ENCODE data around the gene KRTAP4-9. TPM values are rescaled to one million over a fixed set of nuclear protein-coding genes. Genes with fewer than 3 reads are reported as not detected.

KRTAP4-9 gene
- total RNA-seq, 1 donor from 2014 or later, result not detected

- H3K9me3 Mint-ChIP-seq (ENCODE audit: unreplicated experiment), result peaks cover 8% of the 10 kb centered on the region
- peaks cover 8% of the 10 kb centered on the region for H3K27me3 Mint-ChIP-seq (ENCODE audit: unreplicated experiment)
- no peak for DNase-seq
- TF ChIP-seq, protein P1, sequence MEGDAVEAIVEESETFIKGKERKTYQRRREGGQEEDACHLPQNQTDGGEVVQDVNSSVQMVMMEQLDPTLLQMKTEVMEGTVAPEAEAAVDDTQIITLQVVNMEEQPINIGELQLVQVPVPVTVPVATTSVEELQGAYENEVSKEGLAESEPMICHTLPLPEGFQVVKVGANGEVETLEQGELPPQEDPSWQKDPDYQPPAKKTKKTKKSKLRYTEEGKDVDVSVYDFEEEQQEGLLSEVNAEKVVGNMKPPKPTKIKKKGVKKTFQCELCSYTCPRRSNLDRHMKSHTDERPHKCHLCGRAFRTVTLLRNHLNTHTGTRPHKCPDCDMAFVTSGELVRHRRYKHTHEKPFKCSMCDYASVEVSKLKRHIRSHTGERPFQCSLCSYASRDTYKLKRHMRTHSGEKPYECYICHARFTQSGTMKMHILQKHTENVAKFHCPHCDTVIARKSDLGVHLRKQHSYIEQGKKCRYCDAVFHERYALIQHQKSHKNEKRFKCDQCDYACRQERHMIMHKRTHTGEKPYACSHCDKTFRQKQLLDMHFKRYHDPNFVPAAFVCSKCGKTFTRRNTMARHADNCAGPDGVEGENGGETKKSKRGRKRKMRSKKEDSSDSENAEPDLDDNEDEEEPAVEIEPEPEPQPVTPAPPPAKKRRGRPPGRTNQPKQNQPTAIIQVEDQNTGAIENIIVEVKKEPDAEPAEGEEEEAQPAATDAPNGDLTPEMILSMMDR (IDR thresholded peaks at IDR 0.05; ENCODE audit: partially characterized antibody, unreplicated experiment), result no peak
- no peaks in the 10 kb centered on the region for H3K4me1 Mint-ChIP-seq (ENCODE audit: low read depth, unreplicated experiment)
- no peak overlapping the region for H3K4me3 Mint-ChIP-seq (ENCODE audit: unreplicated experiment)
- peaks cover 4% of the 10 kb centered on the region for H3K36me3 Mint-ChIP-seq (ENCODE audit: unreplicated experiment)
- no peak overlapping the region for H3K27ac Mint-ChIP-seq (ENCODE audit: unreplicated experiment)
These were observed 44.8 kb downstream of the KRTAP4-9 start for GRCh38 chr17:41150026-41150425.

- Mint-ChIP-seq H3K27ac (ENCODE audit: unreplicated experiment) (no peak overlapping the region), H3K36me3 (ENCODE audit: unreplicated experiment) (peaks cover 4% of the 10 kb centered on the region), H3K27me3 (ENCODE audit: unreplicated experiment) (peaks cover 8% of the 10 kb centered on the region), H3K4me1 (ENCODE audit: low read depth, unreplicated experiment) (no peaks in the 10 kb centered on the region), H3K9me3 (ENCODE audit: unreplicated experiment) (peaks cover 8% of the 10 kb centered on the region), H3K4me3 (ENCODE audit: unreplicated experiment) (no peak overlapping the region)
- no peak for DNase-seq
- TF ChIP-seq, protein P1 (IDR thresholded peaks at IDR 0.05; ENCODE audit: partially characterized antibody, unreplicated experiment), result no peak
These were observed 46.3 kb downstream of the KRTAP4-9 start for GRCh38 chr17:41151525-41151924.

DNA sequence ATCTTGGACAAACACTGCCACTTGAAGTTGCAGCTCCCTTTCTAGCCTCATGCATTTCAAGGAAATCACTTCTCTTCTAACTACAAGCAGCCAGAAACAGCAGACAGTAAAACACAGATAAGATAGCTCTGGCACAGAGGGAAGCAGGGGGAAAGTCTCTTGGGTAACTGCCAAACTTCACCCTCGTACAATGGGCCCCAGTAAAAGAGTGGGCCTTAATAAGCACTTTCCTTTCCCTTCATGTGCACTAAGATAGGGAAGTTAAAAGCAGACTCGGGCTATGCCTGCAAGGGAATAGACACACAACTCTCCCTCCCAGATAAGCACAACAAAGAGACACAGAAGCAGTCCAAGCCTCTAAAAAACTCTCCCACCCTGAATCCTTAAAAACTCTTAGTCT lies 48.7 kb downstream of the KRTAP4-9 start:
- H3K4me1 Mint-ChIP-seq (ENCODE audit: low read depth, unreplicated experiment), result no peaks in the 10 kb centered on the region

More for the DNA sequence above, 48.7 kb downstream of the KRTAP4-9 start:
- Mint-ChIP-seq H3K27me3 (ENCODE audit: unreplicated experiment) (peaks cover 8% of the 10 kb centered on the region), H3K4me3 (ENCODE audit: unreplicated experiment) (no peak overlapping the region), H3K27ac (ENCODE audit: unreplicated experiment) (no peak overlapping the region), H3K9me3 (ENCODE audit: unreplicated experiment) (peaks cover 5% of the 10 kb centered on the region), H3K36me3 (ENCODE audit: unreplicated experiment) (peaks cover 4% of the 10 kb centered on the region)
- TF ChIP-seq, protein P1 (IDR thresholded peaks at IDR 0.05; ENCODE audit: partially characterized antibody, unreplicated experiment), result no peak
- no peak for DNase-seq

Other genes starting within 250 kb of the KRTAP4-9 start
- gene KRT12, start 238.2 kb upstream of the KRTAP4-9 start, total RNA-seq (ENCODE audit: unreplicated experiment), result not detected
- not detected for gene KRT20, start 220.1 kb upstream of the KRTAP4-9 start, total RNA-seq (ENCODE audit: unreplicated experiment)
- not detected for gene KRT23, start 167.7 kb upstream of the KRTAP4-9 start, total RNA-seq (ENCODE audit: unreplicated experiment)
- not detected for gene KRT39, start 138.4 kb upstream of the KRTAP4-9 start, total RNA-seq (ENCODE audit: unreplicated experiment)
- not detected for gene KRT40, start 121.1 kb upstream of the KRTAP4-9 start, total RNA-seq (ENCODE audit: unreplicated experiment)
- not detected for gene KRTAP3-3, start 111.2 kb upstream of the KRTAP4-9 start, total RNA-seq (ENCODE audit: unreplicated experiment)
- not detected for gene KRTAP3-2, start 105.5 kb upstream of the KRTAP4-9 start, total RNA-seq (ENCODE audit: unreplicated experiment)
- gene KRTAP3-1, start 96.3 kb upstream of the KRTAP4-9 start, total RNA-seq (ENCODE audit: unreplicated experiment), result not detected
- gene KRTAP1-5, start 78.2 kb upstream of the KRTAP4-9 start, total RNA-seq (ENCODE audit: unreplicated experiment), result not detected
- gene KRTAP1-4, start 75.2 kb upstream of the KRTAP4-9 start, total RNA-seq (ENCODE audit: unreplicated experiment), result not detected
- not detected for gene KRTAP1-3, start 70.5 kb upstream of the KRTAP4-9 start, total RNA-seq (ENCODE audit: unreplicated experiment)
- gene KRTAP1-1, start 63.9 kb upstream of the KRTAP4-9 start, total RNA-seq (ENCODE audit: unreplicated experiment), result not detected
- not detected for gene KRTAP2-1, start 58.1 kb upstream of the KRTAP4-9 start, total RNA-seq (ENCODE audit: unreplicated experiment)
- not detected for gene KRTAP2-2, start 50.2 kb upstream of the KRTAP4-9 start, total RNA-seq (ENCODE audit: unreplicated experiment)
- gene KRTAP2-3, start 45.3 kb upstream of the KRTAP4-9 start, total RNA-seq (ENCODE audit: unreplicated experiment), result not detected
- not detected for gene KRTAP2-4, start 39.5 kb upstream of the KRTAP4-9 start, total RNA-seq (ENCODE audit: unreplicated experiment)
- not detected for gene KRTAP4-7, start 21.2 kb upstream of the KRTAP4-9 start, total RNA-seq (ENCODE audit: unreplicated experiment)
- not detected for gene KRTAP4-8, start 7.2 kb upstream of the KRTAP4-9 start, total RNA-seq (ENCODE audit: unreplicated experiment)
- gene KRTAP4-16, start 3.2 kb upstream of the KRTAP4-9 start, total RNA-seq (ENCODE audit: unreplicated experiment), result not detected
- not detected for gene KRTAP4-11, start 13.0 kb downstream of the KRTAP4-9 start, total RNA-seq (ENCODE audit: unreplicated experiment)
- gene KRTAP4-12, start 18.8 kb downstream of the KRTAP4-9 start, total RNA-seq (ENCODE audit: unreplicated experiment), result not detected
- gene KRTAP4-6, start 35.2 kb downstream of the KRTAP4-9 start, total RNA-seq (ENCODE audit: unreplicated experiment), result not detected
- gene KRTAP4-5, start 44.4 kb downstream of the KRTAP4-9 start, total RNA-seq (ENCODE audit: unreplicated experiment), result not detected
- not detected for gene KRTAP4-4, start 55.4 kb downstream of the KRTAP4-9 start, total RNA-seq (ENCODE audit: unreplicated experiment)
- gene KRTAP4-3, start 62.8 kb downstream of the KRTAP4-9 start, total RNA-seq (ENCODE audit: unreplicated experiment), result not detected
- gene KRTAP4-2, start 72.8 kb downstream of the KRTAP4-9 start, total RNA-seq (ENCODE audit: unreplicated experiment), result not detected
- not detected for gene KRTAP4-1, start 79.5 kb downstream of the KRTAP4-9 start, total RNA-seq (ENCODE audit: unreplicated experiment)
- not detected for gene KRTAP9-1, start 84.5 kb downstream of the KRTAP4-9 start, total RNA-seq (ENCODE audit: unreplicated experiment)
- gene KRTAP9-2, start 121.3 kb downstream of the KRTAP4-9 start, total RNA-seq (ENCODE audit: unreplicated experiment), result not detected
- gene KRTAP9-3, start 127.1 kb downstream of the KRTAP4-9 start, total RNA-seq (ENCODE audit: unreplicated experiment), result not detected
- not detected for gene KRTAP9-8, start 132.6 kb downstream of the KRTAP4-9 start, total RNA-seq (ENCODE audit: unreplicated experiment)
- not detected for gene KRTAP9-4, start 144.3 kb downstream of the KRTAP4-9 start, total RNA-seq (ENCODE audit: unreplicated experiment)
- not detected for gene KRTAP9-9, start 150.0 kb downstream of the KRTAP4-9 start, total RNA-seq (ENCODE audit: unreplicated experiment)
- gene KRTAP9-6, start 160.0 kb downstream of the KRTAP4-9 start, total RNA-seq (ENCODE audit: unreplicated experiment), result not detected
- gene KRTAP9-7, start 170.3 kb downstream of the KRTAP4-9 start, total RNA-seq (ENCODE audit: unreplicated experiment), result not detected
- gene KRTAP29-1, start 197.5 kb downstream of the KRTAP4-9 start, total RNA-seq (ENCODE audit: unreplicated experiment), result not detected
- gene KRTAP16-1, start 203.9 kb downstream of the KRTAP4-9 start, total RNA-seq (ENCODE audit: unreplicated experiment), result not detected
- gene KRTAP17-1, start 210.3 kb downstream of the KRTAP4-9 start, total RNA-seq (ENCODE audit: unreplicated experiment), result not detected
- not detected for gene KRT33A, start 245.4 kb downstream of the KRTAP4-9 start, total RNA-seq (ENCODE audit: unreplicated experiment)